Adrenal gland (tissue), 5 donors: ENCODE measurements around the gene TM4SF18.

ENCODE experiments used
- CTCF ChIP-seq, 6 experiments: fragments of 450-650 bp in 4 of 6; fragments of 200-600 bp in 2 of 6; sonication (generic) in 1 of 6; IDR thresholded peaks; 1 replicate in 5 of 6; 2 replicates in 1 of 6; pipeline versions ENCODE4 v1.5.1 to v1.8.0; 2016 to 2021; ENCODE audit warnings: antibody characterized with exemption in 6 of 6, mild to moderate bottlenecking in 2 of 6, moderate library complexity in 1 of 6
- POLR2A ChIP-seq, 2 donors: fragments of 450-650 bp; IDR thresholded peaks; one replicate each; pipeline ENCODE4 v1.6.1; 2017; ENCODE audit warnings: antibody characterized with exemption in 2 of 2, mild to moderate bottlenecking in 2 of 2, moderate library complexity in 1 of 2
- donor health status: DM: no; HTN: no; CAD: no.

- TF ChIP-seq CTCF (IDR thresholded peaks at IDR 0.05), result no peak
- TF ChIP-seq POLR2A (IDR thresholded peaks at IDR 0.05), result no peak
These were observed 36.8 kb upstream of the TM4SF18 start for GRCh38 chr3:149369991-149370866.
